Skin epidermis (tissue), 12 donors: Measurements from ENCODE around the gene SLC22A16.
"Not testable (repeated sequence)": the region's sequence is repeated elsewhere in the genome, so short reads cannot be mapped to it uniquely, and the experiment has no call there.

ENCODE experiments used
- H3K27ac ChIP-seq, 21 experiments: fragments of 200-600 bp; sonication (generic) in 11 of 21; one replicate each; pipeline ENCODE4 v1.5.0; 2020; ENCODE audit warnings: mild to moderate bottlenecking in 3 of 21, inconsistent platforms in 2 of 21, moderate library complexity in 2 of 21
- H3K4me3 ChIP-seq, 7 experiments: fragments of 200-600 bp; sonication (generic) in 2 of 7; one replicate each; pipeline ENCODE4 v1.5.0; 2020; ENCODE audit warnings: inconsistent platforms in 2 of 7, mild to moderate bottlenecking in 2 of 7, moderate library complexity in 1 of 7

The SLC22A16 gene

GRCh38 chr6:110476046-110476849 lies at the start of gene SLC22A16:
Gene SLC22A16 (minus strand): TSS chr6:110476613. CDS start chr6:110476574, 39 bp downstream.
- H3K4me3 ChIP-seq, result peak within 1 kb of the TSS; percentile 12 to 41 (median 24)
- H3K27ac ChIP-seq, result peak within 1 kb of the TSS in 2 of 21 experiments; percentile 18 to 30

GRCh38 chr6:110525001-110525400 lies 48.6 kb upstream of the SLC22A16 start:
- Histone ChIP-seq H3K4me3 (no peak overlapping the region), H3K27ac (no peak overlapping the region)

GRCh38 chr6:110524305-110524704 lies 47.9 kb upstream of the SLC22A16 start:
- no peak overlapping the region for H3K4me3 ChIP-seq
- H3K27ac ChIP-seq, result no peak overlapping the region

GRCh38 chr6:110523451-110524021 lies 47.1 kb upstream of the SLC22A16 start:
- H3K27ac ChIP-seq, result no peak overlapping the region
- no peak overlapping the region for H3K4me3 ChIP-seq

- no peak overlapping the region for H3K27ac ChIP-seq
- no peak overlapping the region for H3K4me3 ChIP-seq
These were observed 46.0 kb upstream of the SLC22A16 start for GRCh38 chr6:110522427-110522826.

- H3K4me3 ChIP-seq, result no peak overlapping the region
- no peak overlapping the region for H3K27ac ChIP-seq
These were observed 44.7 kb upstream of the SLC22A16 start for GRCh38 chr6:110520992-110521543.

- no peak overlapping the region for H3K27ac ChIP-seq
- H3K4me3 ChIP-seq, result no peak overlapping the region
These were observed 44.0 kb upstream of the SLC22A16 start for GRCh38 chr6:110520209-110520965.

GRCh38 chr6:110517601-110518281 lies 41.3 kb upstream of the SLC22A16 start:
- Histone ChIP-seq H3K27ac (no peak overlapping the region), H3K4me3 (no peak overlapping the region)

GRCh38 chr6:110517034-110517433 lies 40.6 kb upstream of the SLC22A16 start:
- peak overlapping the region in 1 of 21 experiments; percentile 21 for H3K27ac ChIP-seq
- no peak overlapping the region for H3K4me3 ChIP-seq

GRCh38 chr6:110514818-110515217 lies 38.4 kb upstream of the SLC22A16 start:
- H3K27ac ChIP-seq, result no peak overlapping the region
- H3K4me3 ChIP-seq, result no peak overlapping the region

- Histone ChIP-seq H3K27ac (no peak overlapping the region), H3K4me3 (no peak overlapping the region)
These were observed 36.6 kb upstream of the SLC22A16 start for GRCh38 chr6:110512991-110513390.

GRCh38 chr6:110512549-110512948 lies 36.1 kb upstream of the SLC22A16 start:
- H3K27ac ChIP-seq, H3K4me3 ChIP-seq: not testable (repeated sequence)

- Histone ChIP-seq H3K27ac (no peak overlapping the region), H3K4me3 (no peak overlapping the region)
These were observed 35.0 kb upstream of the SLC22A16 start for GRCh38 chr6:110511401-110511800.

- Histone ChIP-seq H3K27ac (peak overlapping the region in 3 of 21 experiments; percentile 18 to 44 (median 20)), H3K4me3 (no peak overlapping the region)
These were observed 33.3 kb upstream of the SLC22A16 start for GRCh38 chr6:110509617-110510241.

- not testable (repeated sequence) for H3K27ac ChIP-seq, H3K4me3 ChIP-seq
These were observed 28.5 kb upstream of the SLC22A16 start for GRCh38 chr6:110504891-110505290.

- H3K4me3 ChIP-seq, result no peak overlapping the region
- no peak overlapping the region for H3K27ac ChIP-seq
These were observed 19.5 kb upstream of the SLC22A16 start for GRCh38 chr6:110495949-110496348.

- H3K4me3 ChIP-seq, result no peak overlapping the region
- H3K27ac ChIP-seq, result no peak overlapping the region
These were observed 16.9 kb upstream of the SLC22A16 start for GRCh38 chr6:110493253-110493800.

GRCh38 chr6:110492584-110492983 lies 16.2 kb upstream of the SLC22A16 start:
- H3K4me3 ChIP-seq, result no peak overlapping the region
- peak overlapping the region in 4 of 21 experiments; percentile 49 to 61 (median 58) for H3K27ac ChIP-seq
